Neural progenitor cell (in vitro differentiated cells): ENCODE results near the gene HIKESHI.

Experiments
- EZH2 ChIP-seq: fragments of 200-600 bp; sonication (generic); IDR thresholded peaks from 2 replicates; pipeline ENCODE4 v1.6.1; 2017; ENCODE audit warnings: antibody characterized with exemption, mild to moderate bottlenecking, moderate library complexity
- EZH2phosphoT487 ChIP-seq: fragments of 200-600 bp; sonication (generic); IDR thresholded peaks from 2 replicates; pipeline ENCODE4 v1.6.1; 2017; ENCODE audit warnings: antibody characterized with exemption
- TF ChIP-seq, protein P1 (sequence below): fragments of 200-600 bp; sonication (generic); IDR thresholded peaks from 2 replicates; pipeline ENCODE4 v1.5.1; 2017; ENCODE audit warnings: antibody characterized with exemption, mild to moderate bottlenecking

DNA sequence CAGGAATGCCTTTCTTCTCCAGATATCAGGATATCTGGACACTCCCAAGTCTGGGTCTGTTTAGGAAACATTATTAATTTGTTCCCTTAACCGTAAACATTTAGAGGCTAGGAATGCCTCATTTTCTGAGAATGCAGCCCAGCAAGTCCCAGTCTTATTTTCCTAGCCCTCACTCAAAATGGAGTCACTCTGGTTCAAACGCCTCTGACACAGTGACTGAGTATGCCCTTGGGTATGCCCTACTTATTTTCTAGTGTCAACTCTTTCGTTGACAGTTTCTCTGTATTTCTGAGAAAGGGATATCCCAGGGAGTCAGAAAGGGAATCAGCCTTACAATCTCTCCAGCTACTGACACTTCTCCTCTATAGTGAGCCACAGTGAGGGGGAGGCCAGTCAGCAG lies 56.7 kb downstream of the HIKESHI start:
- TF ChIP-seq EZH2 = no peak
- TF ChIP-seq, protein P1, sequence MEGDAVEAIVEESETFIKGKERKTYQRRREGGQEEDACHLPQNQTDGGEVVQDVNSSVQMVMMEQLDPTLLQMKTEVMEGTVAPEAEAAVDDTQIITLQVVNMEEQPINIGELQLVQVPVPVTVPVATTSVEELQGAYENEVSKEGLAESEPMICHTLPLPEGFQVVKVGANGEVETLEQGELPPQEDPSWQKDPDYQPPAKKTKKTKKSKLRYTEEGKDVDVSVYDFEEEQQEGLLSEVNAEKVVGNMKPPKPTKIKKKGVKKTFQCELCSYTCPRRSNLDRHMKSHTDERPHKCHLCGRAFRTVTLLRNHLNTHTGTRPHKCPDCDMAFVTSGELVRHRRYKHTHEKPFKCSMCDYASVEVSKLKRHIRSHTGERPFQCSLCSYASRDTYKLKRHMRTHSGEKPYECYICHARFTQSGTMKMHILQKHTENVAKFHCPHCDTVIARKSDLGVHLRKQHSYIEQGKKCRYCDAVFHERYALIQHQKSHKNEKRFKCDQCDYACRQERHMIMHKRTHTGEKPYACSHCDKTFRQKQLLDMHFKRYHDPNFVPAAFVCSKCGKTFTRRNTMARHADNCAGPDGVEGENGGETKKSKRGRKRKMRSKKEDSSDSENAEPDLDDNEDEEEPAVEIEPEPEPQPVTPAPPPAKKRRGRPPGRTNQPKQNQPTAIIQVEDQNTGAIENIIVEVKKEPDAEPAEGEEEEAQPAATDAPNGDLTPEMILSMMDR = no peak
- no peak for TF ChIP-seq EZH2phosphoT487
